Measurements from ENCODE around the gene EIF2A.

GRCh38 chr3:150599611-150600297 lies 53.2 kb downstream of the EIF2A start:
- TF ChIP-seq CTCF (IDR thresholded peaks at IDR 0.05) = no peak
- TF ChIP-seq POLR2A (IDR thresholded peaks at IDR 0.05) = no peak
